Stimulated activated CD4-positive, alpha-beta T cell treated with anti-CD3 and anti-CD28 coated beads, Interleukin-2, amount 100 ng/mL, for 24 hours (primary cell): Measurements from ENCODE around the gene COL4A2.
A peak's percentile ranks its signal among the peaks of the same experiment; 100 is the strongest.

ENCODE experiments used
- DNase-seq, 2 donors: peaks; one replicate each; pipeline ENCODE4 v3.0.0-alpha.2; 2020

Gene COL4A2

DNA sequence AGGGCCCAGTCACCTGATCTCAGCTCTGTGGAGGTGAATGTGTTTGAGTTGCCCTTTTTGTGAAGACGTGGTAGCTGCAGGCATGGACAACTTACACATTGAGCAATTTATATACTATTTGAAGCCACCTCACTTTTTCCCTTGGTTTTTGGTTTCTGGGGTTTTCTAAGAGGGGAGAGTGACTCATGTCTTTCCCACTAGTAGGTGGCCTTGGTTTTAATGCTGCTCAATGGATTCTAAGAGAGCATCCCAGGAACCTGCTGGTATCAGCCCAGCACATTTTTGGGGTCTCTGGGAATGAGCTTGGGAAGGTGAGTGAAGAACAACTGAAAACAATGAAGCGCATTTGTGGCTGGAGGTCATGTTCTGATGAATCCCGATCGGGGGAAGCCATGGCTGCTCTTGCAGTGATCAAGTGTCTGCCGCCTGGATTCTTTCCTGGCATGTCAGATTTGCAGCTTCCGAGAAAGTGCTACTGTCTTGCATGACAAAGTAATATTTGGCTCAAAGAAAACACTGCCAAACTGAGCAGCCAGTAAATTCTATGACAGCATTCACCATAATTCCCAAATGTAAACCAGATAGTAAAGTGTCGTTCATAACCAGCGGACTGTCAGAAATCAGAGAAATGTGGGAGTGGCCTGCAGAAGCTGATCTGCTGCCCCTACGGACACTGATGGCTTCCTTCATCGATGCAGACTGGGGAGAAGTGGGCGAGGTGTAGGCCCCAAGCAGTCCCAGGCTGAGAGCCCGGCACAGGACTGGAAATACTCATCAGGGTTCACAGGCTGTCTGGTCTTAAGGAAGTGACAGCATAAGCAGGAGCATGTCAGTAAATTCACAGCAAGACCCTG lies 98.7 kb downstream of the COL4A2 start:
- DNase-seq, result no peak

DNA sequence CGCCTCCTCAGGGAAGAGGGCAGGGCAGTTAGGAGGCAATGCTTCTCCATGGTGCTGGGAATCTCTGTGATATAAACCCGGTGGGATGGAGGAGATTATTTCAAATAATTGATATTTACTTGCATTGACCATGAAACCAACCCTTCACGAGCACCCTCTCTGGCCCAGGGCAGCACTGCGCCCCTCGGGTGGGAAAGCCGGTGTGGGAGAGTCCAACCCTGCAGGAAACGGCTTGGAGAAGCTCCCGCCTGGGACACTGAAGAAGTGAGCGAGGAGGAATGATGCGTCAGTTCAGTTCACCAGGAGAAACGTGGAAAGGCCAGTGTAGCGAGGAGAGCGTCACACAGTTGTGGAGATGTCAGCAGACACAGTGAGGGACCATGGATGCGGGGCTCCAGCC lies 99.9 kb downstream of the COL4A2 start:
- DNase-seq, result no peak

DNA sequence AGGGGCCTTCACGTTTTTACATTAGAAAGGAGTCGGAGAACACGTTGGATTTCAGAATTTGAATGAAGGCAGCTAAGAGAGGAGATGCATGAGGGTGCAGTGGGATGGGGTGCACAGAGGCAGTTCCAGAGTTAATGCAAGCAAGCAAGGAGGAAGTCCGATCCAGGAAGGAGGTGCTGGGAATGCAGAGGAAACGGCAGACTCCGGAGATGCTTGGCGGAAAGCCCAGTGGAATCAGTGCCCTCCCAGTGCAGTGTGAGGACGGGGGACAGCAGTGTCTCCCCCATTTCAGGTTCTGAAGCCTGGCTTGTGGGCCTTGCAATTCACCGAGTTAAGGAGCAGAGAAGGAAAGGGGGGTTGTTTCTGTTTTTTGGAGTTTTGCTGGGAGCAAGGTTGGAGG lies 100.4 kb downstream of the COL4A2 start:
- DNase-seq, result no peak

DNA sequence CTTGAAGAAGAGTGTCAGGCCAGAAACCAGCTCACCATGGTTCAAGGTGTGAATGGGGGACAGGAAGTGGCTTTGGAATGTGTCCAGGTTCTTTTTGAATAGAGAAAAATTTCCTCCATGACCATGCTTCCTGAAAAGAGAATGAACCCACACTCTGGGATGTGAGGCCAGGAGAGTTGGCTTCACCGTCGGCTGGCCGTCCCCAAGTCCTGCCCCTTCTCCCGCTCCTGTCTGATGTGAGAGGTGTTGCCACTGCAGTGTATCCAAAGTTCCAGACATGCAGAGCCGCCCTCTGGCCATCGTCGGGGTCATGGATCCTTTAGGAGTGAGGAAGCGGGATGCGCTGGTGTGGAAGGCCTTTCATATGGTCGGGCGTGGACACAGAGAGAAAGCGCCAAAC lies 101.2 kb downstream of the COL4A2 start:
- DNase-seq, result no peak

DNA sequence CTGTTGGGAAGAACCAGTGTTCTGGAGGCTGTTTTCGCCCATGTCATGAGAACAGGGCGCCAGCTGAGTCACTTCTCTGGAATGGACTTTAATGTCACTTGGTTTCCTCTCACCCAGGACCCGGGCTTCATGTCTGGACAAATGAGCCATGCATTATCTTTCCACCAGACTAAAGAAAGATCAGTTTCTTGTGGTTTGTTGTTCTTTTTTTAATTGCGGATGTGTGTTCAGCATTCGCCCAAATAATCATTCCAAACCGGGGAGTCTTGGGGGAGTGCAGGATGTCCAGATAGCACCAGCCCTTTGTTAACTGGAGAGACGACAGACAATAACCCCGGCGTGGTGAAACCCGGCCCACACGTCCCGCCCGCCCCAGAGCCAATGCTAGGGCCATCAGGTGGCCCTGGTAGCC lies 102.5 kb downstream of the COL4A2 start:
- no peak for DNase-seq

DNA sequence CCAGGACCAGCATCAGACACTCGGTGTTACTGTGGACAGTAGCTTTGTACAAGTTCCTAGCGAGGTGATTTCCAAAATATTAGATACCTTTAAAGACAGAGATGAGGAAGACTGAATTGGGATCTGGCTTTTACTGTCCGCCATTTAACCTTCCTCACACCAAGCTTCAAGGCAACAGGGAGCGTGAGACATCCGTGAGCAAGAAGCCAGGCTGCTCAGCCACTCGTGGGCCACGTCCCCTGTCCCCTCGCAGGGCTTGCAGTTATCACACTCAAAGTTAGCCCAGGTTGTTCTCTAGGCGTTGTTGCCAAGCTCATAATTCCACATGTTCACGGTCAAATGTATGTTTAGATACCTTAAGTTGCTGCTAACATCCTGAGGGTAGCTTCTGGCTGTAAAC lies 102.9 kb downstream of the COL4A2 start:
- DNase-seq, result no peak

DNA sequence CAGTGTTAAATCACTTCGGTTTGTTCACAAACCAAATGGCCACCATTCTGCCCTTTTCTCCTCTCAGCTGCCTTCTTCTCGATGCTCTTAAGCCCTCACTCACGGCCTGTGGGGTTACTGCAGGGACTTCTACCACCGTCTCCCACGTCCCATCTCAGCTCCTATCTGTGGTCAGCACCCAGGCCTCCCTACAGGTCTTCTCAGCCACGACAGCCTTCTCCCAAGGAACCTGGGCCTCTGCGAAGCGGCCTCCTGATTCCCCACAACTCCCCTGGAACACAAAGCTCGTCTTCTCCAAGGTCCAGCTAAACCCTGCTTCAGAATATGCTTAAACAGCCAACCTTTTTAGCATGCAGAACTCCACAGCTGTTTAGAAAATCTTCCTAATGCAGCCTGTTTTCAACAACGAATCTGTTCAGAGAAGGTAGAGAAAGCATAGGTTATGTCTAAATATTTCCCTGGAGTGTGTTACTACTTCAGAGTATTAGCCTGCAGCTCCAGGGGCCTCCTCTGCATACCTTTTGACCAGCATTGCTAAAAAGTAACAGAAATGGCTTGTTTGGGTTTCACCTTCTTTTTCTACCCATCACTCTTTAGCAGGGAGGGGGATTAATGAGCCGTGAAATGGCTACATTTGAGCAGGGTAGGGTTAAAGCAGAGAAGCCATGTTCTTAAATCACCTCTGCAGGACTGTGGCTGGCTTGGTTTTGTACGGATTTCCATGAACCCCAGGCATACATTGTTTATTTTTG lies 104.0 kb downstream of the COL4A2 start:
- DNase-seq, result no peak

DNA sequence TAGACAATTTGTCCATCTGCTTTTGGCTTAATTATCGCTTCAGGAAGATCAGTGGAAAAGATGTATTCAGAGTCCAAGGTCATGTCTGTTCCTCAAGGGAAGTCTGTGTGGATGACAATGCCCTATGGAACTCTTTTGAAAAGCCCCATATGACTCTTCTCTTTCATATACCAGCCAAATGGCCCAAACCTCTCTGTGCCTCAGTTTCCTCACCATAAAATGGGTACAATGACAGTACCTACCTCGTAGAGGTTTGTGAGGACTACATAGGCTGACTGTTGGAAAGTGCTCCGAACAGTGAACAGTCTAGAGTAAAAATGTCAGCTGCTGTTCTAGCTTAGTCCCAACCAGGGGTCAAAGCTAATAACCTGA lies 104.6 kb downstream of the COL4A2 start:
- no peak for DNase-seq

DNA sequence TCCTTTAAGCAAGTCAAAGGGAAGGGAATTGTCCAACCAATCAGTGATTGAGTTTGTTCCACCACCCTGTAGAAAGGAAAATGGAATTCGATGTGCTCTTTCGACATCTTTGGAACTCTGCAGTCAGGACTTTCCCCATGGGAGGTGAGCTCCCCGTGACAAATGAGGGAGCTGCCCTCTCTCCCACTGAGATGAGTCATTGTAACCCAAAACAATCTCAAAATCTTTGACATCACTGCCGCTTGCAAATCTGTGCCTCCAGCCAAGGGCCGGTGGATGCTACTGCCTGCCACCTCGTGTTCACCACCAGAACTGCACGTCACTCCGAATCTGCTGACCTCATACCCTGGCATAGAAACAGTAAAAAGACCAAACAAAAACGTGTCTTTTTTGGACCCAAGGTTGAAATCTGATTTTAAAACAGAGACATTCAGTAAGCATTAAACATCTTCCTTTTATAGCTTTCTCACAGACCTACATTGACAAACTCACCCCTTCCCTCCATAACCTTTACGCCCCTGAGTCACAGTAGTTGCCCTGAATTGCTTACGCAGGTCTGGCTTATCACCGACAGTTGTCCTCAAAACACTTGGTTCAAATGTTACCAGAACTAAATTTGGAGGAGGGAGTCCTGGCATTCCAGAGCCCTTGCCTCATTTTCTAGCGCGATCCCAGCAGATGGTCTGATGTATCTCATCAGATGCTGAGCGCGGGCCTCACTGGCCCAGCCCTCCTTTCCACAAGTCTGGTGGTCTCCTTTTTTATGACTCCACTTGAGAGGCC lies 105.2 kb downstream of the COL4A2 start:
- peak; percentile 69 to 79 for DNase-seq

DNA sequence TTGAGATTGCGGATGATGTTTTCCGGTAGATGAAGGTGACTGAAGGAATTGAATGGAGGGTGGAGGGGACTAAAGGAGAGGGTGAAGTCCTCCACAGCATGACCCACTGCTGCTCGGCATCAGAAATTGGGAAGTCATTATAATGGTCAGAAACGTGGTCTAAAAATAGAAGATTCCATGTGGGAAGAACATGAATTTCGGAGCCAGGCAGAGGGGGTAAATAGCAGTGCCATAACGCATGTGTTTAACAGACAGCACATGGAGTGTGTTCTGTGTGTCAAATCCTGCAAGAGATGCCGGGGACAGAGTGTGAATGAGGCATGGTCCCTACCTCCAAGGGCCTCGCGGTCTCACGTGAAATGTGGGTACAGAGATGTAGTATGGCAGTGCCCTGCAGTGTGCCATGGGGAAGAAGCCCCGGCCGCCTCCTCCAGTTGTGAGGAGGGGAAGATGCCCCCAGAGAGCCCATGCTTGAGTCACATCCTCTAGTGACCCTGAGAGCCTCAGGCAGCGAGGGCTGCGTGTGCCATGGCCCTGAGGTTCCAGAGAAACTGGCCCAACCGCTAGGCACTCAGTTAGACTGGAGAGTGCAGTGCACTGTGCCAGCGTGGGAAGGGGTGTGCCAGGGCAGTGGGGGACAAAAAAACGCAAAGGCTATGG lies 106.1 kb downstream of the COL4A2 start:
- DNase-seq, result no peak

DNA sequence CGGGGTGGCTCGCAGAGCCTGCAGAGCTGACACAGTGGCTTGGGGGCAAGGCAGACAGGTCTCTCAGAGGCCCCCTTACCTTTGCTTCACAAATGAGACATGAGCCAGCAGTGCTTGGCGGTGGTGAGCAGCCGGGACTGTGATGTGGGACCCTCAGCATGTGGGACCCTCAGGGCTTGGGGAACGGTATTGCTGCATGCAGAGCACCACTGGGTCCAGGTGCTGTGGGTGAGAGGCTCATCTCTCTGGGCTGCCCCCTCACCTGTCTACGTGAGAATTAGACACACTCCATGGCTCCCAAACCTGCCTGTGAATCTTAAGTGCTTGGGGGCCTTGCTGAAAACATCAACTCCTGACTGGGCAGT lies 106.6 kb downstream of the COL4A2 start:
- DNase-seq, result no peak

DNA sequence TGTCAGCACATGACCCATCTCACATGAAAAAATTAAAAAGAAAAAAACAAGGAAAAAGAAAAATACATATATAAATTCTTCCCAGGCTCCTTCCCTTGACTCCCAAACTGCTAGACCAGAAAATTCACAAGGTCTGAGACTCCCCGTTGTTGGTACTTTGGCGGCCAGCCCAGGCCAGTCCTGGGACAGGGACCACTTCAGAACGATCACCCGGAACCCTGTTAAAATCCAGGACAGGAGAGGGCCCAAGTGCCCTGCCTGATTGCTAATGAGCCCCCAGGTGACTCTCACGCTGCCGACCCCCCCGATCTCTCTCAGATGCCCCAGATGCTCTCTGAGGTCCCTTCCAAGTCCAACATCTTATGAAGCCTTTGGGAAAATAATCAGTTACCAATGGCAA lies 107.2 kb downstream of the COL4A2 start:
- DNase-seq, result no peak

DNA sequence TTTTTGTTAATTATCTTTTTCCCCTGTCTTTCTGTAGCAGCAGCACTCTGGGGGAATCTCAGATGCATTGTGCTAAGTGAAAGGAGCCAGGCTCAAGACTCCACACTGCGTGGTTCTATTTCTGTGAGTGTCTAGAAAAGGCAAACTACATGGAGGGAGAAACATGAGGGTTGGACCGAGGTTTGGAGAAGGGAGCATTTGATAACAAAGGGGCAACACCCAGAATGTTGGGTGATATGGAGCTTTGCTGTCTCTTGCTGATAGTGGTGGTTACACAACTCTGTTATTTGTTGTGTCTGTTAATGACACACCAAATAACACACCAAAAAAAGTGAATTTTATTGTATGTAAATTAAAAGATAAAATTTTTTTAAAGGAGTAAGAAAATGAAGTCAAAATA lies 107.8 kb downstream of the COL4A2 start:
- DNase-seq, result no peak

DNA sequence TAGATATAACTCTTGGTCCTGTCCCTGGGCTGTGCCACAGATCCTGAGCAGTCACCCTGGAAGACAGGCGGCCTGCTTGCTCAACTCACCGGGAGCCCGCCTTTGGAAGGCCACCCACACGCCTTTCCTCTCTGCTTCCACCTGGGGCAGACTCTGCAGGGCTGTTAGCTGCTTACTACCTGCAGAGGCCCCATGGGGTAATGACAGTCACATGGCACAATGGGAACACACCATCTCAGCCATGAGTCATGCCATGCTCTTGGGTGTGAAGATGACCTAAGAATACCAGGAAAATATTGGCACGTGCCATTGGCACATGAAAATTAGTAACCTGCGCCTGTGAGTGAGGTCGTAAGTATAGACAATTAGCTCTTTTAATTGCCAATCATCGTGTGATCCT lies 108.6 kb downstream of the COL4A2 start:
- peak in 1 of 2 donors; percentile 5 for DNase-seq

DNA sequence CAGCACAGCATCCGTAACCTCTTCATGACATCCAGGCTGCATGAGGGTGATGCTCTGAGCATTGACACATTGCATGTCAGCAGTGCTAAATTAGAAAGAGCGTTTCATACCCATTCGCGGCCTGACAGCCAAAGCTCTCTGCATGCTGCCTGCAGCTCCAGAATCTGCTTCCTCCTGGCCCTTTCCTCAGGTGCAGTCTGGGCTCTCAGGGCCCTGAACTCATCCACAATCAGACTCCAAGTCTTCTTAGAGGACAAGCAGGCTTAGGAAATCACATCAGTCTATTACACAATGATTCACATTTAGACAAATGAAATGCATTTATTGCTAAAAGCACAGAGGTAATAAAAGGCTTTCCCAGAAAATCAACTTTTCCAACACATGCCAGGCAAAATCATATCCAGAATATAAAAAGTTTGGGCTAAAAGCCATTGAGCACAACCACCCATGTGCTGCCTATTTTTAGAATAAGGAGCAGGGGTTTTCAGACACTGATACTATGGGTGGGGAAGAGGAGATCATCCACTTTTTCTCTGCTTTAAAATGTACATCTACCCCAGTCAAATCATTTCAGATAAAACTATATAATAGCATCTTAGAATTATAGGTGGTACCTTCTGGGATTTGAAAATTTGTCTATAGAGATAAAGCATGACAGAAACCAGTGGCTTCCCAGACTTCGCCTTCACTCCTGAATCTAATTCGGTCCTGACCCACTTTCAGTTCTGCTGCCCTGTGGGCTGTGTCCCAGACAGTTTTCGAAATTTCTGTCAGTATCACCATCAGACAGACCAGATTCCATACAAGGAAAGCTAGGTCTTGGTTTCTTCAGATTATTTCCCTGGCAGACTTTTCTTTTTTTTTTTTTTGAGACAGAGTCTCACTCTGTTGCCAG lies 109.3 kb downstream of the COL4A2 start:
- no peak for DNase-seq

DNA sequence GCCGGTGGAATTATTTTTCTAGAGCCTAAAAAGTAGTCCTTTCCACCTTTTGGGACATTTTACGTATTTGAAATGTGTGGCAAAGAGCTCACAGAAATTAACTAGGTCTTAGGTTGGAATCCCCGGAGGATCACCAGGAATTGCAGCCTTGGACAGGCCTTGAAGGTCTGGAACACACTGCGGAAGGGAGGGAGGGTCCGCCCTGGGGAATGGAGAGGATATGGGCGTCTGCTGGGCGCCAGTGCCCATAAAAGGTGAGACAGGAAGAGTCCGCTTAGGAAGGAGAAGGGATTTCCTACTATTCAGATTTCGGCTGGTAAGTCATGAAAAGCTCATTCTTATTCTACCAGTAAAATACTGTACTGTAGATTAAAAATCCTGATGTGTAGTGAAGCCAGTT lies 111.9 kb downstream of the COL4A2 start:
- DNase-seq, result no peak

DNA sequence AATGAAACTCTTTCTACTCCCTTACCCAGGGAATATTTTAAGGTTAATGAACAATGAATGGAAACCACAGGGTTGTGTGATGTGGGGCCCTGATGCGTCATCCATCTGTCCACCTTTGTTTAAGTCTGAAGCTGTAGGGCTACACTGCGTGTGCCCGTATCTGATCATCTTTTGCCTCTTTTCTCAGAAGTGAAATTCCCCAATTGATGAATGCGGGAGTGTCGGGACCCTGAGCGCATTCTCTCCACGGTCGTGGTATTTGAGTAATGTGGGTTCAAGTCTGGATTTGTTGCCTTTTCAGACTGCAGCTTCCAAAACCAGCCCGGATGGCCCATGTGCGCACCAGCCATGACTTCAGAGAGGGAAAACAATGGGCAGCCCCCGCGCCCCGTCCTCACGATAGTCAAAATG lies 112.3 kb downstream of the COL4A2 start:
- DNase-seq, result no peak

DNA sequence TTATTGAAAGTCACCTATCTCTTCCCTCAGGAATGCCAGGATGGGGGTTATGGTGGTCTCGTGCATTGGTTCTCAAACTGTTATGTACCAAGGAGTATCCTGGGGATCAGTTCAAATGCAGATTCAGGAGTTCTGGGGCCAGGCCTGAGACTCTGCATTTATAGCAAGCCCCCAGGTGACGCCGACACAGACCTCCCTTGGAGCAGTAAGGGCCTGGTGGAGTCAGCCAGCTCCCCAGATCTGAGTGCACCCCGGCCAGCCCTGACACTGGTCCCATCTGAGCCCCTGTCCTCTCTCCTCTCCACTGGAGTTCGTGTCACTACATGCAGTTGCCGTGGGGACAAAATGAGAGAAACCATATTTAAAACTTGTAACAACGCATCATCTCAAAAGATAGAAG lies 112.9 kb downstream of the COL4A2 start:
- no peak for DNase-seq

DNA sequence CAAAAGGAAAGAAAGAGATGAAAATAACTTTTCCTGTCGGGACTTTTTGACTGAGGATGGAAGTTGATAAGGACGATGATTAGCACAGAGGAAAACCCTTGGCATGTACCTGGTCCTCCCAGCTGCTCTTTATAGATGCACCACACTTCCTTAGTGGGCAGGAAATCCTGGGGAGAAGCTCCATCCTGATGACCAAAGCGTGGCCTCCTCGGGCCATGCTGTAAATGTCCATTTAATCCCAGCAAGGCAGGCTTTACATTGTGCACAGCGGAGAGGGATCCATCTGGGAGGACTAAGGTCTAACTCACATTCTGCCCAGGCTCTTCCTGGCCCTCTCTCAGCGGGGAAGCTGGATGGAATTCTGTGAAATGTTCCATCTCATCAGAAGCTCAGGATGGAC lies 113.5 kb downstream of the COL4A2 start:
- no peak for DNase-seq

DNA sequence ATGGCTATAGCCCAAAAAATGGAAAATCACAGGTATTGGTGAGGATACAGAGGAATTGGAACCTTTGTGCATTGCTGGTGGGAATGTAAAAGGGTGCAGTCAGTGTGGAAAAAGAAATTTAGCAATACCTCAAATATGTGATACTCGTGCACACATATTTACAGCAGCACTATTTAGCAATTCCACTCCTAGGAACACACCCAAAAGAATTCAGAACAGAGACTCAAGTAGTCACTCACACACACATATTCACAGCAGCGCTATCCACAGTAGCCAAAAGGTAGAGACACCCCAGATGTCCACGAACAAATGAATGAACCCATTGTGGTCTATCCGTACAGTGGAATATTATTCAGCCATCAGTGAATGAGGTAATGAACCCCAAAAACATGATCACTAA lies 114.0 kb downstream of the COL4A2 start:
- no peak for DNase-seq

DNA sequence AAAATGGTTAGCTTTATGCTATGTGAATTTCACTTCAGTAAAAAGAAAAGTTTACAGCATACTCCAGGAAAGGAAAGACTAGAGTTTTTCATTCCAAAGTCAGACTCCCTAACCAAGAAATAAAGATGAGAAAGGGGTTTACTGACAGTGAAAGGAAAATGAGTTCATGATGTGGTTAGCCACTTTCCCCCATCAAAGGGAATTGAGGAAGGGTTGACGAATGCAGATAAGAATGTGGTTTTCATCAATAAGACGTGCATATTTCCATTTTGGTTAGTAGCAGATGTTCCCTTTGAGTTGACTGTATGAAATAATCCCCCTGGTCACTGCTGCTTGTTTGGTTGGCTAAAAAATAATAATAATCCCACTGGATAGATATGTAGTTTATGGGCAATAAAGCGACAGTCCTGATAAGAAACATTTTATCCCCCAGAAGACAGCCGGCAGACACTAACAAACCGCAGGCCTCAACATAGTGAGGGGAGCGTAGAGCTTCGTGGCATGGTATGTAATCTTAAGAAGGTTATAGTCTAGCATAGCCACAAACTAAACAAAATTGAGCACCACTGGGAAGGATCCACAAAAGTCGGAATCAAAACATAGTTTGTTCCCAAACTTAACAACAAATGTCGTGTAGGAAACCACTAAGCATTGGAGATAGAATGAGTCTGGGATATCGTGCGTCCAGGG lies 114.8 kb downstream of the COL4A2 start:
- no peak for DNase-seq
